22Rv1 (cell line): ENCODE measurements around the gene TEKT4.
"Not testable (repeated sequence)": the region's sequence is repeated elsewhere in the genome, so short reads cannot be mapped to it uniquely, and the experiment has no call there.

Experiments used
- CTCF ChIP-seq: fragments of 450-650 bp; IDR thresholded peaks from 2 replicates; pipeline ENCODE4 v1.5.1; 2017; ENCODE audit warnings: mild to moderate bottlenecking
- ZFX ChIP-seq: fragments of 450-650 bp; IDR thresholded peaks from 2 replicates; pipeline ENCODE4 v1.6.1; 2017; ENCODE audit warnings: antibody characterized with exemption, borderline replicate concordance

- TF ChIP-seq CTCF, ZFX: not testable (repeated sequence)
Measured at GRCh38 chr2:94924999-94925398, 53.8 kb downstream of the TEKT4 start.
